ENCODE data around the gene CGRRF1.
A peak's percentile ranks its signal among the peaks of the same experiment; 100 is the strongest.

CGRRF1 gene

DNA sequence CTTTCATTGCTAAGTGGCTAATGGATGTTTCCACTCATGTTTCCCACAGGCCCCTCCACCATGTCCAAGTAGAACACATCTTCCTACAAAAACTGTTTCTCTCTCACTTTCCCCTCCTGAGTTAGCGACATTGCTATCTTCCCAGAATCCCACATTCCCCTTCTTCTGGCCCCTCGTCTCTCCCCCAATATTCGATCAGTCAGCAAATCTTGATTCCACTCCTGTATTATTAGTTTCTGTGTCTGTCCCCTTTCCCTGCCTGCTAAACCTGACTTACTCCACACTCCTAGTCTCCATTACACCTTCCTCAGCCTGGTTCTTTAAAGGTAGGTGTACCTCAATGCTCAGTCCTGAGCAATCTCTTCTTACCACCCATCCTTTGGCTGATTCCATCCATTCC lies 37.9 kb downstream of the CGRRF1 start:
- DNase-seq (ENCODE audit: low read depth in 2 of 3, low spot score in 2 of 3) = no peak

DNA sequence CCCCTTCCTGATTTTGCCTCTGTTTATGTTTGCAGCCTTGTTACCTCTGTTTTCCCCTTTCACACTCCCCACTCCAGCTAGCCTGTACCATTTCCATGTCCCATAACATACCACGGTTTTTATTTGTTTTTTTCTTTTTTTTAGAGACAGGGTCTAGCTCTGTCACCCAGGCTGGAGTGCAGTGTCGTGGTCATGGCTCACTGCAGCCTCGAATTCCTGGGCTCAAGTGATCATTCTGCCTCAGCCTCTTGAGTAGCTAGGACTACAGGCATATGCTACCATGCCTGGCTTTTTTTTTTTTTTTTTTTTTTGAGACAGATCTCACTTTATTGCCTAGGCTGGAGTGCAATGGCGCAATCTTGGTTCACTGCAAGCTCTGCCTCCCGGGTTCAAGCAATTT lies 38.8 kb downstream of the CGRRF1 start:
- no peak for DNase-seq (ENCODE audit: low read depth in 2 of 3, low spot score in 2 of 3)

DNA sequence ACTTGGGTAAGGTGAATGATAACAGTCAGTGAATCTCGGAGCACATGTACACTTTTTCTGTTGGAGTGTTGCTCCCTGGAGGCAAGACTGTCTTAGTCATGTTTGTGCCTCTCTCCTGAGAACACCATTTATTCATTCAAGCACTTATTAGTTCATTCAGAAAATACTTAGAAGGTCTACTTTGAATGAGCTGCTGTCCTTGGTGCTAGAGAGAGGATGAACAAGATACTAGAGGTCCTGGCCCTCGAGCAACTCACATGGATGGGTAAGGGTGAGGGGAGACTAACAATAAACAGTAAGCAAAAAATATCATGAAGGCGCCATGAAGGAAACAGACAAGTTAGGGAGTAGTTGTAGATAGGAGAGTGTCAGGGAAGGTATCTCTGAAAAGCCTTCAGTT lies 40.2 kb downstream of the CGRRF1 start:
- DNase-seq (ENCODE audit: low read depth in 2 of 3, low spot score in 2 of 3) = no peak

DNA sequence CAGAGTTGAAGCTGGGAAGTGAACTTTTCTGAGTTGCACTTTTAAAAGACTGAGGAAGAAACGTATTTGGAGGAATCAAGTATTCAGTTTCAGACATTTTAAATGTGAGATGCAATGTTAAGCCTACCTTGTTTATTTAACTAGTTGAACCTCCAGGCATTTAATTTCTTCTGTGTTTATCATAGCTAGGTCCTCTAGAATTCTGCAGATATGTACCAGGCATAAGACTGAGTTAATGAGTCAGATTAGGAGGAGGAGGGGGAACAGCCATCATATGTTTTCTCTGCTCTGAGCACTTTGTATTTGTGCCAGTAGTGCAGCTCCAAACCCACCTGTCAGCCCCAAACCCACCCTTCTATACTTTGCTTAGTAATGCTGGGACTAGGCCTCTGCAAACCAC lies 40.8 kb downstream of the CGRRF1 start:
- no peak for DNase-seq (ENCODE audit: low read depth in 2 of 3, low spot score in 2 of 3)

DNA sequence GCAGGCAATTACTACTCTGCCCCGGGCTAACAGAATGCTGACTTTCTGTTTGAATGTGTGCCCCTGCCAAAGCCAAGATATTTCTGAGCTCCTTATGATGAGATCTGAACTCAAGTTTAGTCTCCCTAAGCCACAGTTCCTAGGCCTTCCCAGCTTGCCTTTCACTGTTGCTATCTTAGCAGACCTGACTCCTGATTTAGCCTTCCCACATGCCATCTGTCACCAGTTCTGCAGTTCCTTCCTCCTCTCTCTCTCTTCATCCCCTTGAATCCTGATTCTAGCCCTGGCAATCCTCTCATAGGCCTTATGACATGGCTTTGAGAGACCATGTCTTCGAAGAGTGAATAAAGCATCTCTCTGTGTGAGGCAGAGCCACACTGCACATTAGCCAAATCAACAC lies 44.7 kb downstream of the CGRRF1 start:
- DNase-seq (ENCODE audit: low read depth in 2 of 3, low spot score in 2 of 3) = no peak

DNA sequence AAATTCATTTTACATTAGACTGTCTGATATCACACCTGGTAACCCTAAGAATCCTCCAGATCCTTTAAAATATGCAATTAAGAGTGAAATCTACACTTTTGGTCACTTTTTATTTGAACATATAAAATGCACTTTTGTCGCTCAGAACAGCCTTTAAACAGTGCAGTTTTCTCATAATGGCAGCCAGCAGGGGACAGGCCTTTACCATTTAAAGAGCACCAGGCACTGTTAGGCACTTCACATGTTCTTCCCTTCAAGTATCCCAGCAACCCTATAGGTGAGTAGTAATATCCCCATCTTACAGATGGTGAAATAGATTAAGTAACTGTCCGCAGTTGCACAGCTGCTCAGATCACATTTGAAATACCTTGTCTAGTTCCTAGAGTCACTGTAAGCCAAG lies 45.9 kb downstream of the CGRRF1 start:
- no peak for DNase-seq (ENCODE audit: low read depth in 2 of 3, low spot score in 2 of 3)

DNA sequence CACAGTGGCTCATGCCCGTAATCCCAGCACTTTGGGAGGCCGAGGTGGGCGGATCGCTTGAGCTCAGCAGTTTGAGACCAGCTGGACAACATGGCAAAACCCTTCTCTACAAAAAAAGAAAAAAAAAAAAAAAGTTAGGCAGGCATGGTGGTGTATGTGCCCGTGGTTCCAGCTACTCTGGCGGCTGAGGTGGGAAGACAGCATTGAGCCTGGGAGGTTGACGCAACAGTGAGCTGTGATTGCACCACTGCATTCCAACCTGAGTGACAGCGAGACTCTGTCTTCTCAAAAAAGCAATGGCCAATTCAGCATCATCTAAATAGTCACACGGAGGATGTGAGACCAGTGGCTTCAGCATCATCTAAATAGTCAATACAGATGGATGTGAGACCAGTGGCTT lies 46.8 kb downstream of the CGRRF1 start:
- no peak for DNase-seq (ENCODE audit: low read depth in 2 of 3, low spot score in 2 of 3)

DNA sequence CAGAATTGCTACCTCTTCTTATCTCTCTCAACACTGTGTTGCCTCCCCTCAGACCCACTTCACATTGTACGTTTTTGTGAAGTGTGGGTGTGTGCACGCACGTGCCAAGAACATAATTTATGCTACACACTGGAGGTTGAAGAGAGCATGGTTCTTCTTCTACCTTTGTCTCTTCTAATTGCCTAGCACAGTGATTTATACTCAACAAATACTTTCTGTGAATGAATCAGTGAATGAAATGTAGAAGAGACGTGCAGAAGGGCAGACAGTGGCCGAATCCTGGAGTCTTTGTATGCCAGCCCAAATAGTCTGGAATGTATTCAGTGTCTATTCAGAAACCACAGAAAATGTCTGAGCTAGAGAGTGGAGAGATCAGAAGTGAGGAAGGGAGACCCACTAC lies 52.6 kb downstream of the CGRRF1 start:
- no peak for DNase-seq (ENCODE audit: low read depth in 2 of 3, low spot score in 2 of 3)

DNA sequence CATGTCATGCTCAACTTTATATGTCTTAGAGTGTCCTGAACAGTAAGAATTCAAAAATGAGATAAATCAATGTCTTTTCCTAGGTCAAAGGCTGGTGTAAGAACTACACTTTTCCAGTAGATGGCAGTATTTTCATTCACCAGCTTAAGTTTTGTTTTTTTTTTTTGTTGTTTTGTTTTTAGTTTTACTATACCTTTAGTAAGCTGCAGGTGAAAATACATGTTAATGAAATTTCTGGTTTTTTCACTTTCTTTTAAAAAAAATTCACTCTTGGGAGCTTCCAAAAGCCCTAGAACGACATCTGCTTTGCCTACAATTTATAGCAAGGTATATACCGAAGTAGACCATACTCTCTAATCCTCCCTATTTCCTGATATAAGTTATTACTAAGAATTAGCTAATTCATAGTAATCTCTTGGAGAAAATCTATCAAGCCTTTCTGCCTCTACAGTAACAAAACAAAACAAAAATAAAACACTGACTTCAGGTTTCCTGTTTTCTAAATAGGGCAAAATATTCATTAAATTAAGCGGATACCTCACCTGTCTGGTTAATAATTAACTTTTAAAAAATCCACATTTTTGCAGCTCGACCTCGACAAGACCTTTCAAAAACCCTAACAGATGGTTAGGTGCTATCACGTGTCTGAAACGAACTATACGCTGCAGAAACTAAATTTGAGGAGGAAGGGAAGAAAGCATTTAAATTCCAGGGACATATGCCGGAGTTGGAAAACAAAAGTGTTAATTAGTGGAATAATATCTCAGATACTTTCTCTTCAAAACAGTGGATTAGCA lies 54.6 kb downstream of the CGRRF1 start:
- no peak for DNase-seq (ENCODE audit: low read depth in 2 of 3, low spot score in 2 of 3)

DNA sequence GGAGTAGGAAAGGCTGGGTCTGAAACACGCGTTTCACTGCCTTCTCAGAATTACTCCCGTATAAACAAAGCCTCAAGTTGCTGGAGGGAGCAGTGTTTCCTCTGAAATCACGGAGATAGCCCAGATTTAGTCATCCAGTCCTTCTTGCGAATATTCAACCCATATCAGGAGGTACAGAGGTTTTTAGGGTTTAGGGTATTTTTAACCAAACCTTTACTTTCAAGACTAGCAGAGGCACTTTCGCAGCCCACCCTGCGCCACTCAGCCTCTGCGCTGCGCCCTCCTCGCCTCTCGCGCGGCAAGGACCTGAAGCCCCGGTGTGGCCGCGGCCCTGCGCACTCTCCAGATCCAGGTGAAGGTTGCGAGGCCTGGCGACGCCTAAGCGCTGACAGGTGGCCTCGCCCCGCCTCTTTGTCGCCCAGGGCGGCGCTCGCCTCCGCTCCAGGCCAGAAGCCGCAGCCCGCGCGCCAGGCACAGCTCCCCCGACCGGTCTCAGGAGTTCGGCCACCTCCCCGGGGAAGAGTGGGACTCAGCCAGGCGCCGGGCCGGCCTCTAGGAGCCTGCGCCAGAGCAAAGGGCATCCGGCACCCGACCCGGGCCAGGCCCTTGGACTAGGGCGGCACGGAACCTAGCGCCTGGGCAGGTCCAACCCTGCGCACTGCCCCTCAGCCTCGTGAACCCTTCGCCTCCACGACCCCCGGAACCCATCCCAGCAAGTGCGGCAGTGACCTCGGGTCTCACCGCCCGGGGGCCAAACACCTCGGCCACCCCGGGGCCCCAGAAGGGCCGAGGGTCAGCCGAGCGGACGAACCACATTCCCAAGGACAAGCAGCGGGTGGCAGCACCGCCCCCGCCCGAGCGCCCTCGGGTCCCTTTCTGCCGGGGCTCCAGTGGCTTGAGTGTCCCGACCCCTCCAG lies 55.4 kb downstream of the CGRRF1 start:
- DNase-seq (ENCODE audit: low read depth in 2 of 3, low spot score in 2 of 3) = peak; percentile 27 to 42 (median 39)

DNA sequence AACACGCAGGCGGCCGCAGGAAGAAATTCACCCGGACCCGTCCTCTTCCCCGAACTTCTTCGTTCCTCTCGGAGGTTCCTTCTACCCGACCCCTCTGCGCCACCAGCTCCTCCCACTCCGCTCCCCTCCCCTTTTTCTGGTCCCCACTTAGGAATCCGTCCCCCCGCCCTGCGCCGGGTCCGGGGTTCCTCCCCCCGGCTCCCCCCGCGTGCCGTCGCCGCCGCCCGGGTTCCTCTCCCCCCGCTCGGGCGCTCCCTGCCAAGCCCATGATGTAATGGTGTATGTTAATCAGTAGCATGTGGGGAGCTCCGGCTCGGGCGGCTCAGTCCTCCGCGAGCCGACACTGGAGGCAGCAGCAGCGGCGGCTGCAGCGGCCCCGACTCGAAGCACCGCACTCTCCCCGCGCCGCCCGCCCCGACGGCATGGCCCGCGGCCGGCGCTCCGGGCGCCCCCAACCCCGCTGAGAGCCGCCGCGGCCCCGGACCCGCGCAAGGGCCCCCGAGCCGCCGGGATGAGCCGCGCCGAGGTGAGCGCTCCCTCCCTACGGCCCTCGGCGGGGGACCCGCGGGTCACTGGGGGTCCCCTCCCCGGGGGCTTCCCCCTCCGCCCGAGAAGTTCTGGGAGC lies 56.2 kb downstream of the CGRRF1 start:
- peak; percentile 50 to 53 (median 51) for DNase-seq (ENCODE audit: low read depth in 2 of 3, low spot score in 2 of 3)

DNA sequence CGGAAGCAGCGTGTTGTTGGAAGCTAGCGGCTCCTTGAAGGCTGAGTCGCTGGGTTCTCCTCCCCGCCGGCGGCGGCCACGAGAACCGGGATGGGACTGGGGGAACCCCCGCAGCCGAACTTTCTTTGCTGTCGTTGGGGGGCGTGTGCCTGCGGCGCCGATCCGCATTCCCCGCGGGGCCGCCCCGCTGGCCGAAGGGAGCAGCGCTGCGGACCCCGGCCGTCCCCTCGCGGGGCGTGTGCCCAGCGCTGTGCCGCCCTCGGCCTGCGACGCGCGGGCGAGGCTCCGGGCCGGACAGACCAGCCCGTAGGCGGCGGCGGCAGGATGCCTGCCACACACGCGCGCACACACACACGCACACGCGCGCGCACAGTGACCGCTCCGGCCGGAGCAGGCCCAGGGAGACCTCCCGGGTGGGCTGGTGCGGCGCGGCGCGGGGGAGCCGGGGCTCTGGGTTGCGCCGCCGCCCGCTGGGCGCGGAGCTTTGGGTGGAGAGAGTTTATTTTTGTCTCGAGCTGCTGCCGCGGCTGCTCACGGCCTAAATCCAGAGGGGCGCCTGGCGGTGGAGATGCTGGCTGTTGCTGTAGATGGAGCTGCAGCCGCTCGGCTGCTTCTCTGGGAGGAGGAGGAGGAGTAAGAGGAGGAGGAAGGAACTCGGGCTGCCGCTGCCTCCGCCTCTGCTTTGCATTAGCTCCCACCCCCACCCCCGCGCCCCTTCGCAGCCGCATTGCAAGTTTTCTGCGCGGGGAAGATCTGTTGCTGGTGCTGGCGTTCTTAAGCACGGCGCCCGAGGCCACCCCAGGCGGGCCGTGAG lies 56.9 kb downstream of the CGRRF1 start, which contains the start of gene SAMD4A:
TSS of gene SAMD4A (plus strand) at position 719 of the 814 bp plus-strand sequence. CDS start 789 bp downstream, outside the sequence.
- peak; percentile 15 to 41 (median 33) for DNase-seq (ENCODE audit: low read depth in 2 of 3, low spot score in 2 of 3)

DNA sequence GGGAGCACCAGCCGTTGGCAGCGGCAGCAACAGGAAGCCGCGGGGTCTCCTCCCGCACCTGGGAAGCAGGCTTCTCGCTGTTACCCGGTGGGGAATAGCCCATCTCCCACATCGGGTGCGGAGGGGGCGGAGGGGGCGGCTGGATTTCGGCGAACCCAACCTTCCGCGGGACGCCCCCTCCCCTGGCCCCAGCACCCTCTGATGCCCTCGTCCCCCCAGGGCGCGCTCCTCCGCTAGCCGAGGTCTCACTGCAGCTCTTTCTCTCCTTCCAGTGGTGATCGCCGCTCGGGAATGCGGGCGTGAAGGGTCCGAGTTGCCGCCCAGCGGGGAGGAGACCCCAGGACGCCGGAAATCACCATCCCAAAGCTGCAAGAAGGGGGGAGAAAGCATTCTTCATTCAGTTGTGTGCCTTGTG lies 57.5 kb downstream of the CGRRF1 start:
- DNase-seq (ENCODE audit: low read depth in 2 of 3, low spot score in 2 of 3) = peak in 1 of 3 experiments; percentile 12

DNA sequence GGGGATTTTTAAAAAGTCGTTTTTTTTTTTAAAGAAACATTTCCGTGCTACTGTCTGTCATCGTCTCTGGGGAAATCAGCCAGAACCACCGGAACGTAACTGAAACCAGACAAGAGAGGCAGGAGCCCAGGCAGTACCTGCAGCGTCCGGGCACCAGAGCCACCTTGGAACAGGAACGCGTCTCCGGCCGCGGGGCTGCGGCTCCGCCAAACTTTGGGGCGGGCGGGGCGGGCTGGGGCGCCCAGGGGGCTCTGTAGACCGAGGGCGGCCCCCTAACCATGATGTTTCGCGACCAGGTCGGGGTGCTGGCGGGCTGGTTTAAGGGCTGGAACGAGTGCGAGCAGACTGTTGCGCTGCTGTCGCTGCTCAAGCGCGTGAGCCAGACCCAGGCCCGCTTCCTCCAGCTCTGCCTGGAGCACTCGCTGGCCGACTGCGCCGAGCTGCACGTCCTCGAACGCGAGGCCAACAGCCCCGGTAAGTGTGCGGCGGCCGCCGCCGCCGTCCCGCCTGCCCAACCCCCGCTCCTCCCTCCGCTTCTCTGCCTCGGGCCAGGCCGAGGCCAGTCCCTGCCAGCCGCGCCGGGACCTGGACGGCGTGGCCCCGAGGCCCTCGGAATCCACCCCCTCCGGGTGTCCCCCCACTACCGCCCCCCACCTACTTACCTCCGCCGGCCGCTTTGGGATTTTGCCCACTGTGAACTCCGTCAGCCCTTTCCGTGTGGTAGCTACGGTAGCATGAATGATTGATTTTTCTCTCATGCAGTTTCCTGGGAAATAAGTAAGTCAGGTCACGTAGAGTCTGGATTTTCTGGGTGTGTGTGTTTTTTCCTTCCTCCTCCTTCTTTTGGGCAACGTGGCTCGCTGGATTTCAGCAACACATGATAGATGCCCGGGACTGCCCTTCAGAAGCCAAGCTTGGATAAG lies 58.2 kb downstream of the CGRRF1 start:
- DNase-seq (ENCODE audit: low read depth in 2 of 3, low spot score in 2 of 3) = peak in 2 of 3 experiments; percentile 3 to 26

DNA sequence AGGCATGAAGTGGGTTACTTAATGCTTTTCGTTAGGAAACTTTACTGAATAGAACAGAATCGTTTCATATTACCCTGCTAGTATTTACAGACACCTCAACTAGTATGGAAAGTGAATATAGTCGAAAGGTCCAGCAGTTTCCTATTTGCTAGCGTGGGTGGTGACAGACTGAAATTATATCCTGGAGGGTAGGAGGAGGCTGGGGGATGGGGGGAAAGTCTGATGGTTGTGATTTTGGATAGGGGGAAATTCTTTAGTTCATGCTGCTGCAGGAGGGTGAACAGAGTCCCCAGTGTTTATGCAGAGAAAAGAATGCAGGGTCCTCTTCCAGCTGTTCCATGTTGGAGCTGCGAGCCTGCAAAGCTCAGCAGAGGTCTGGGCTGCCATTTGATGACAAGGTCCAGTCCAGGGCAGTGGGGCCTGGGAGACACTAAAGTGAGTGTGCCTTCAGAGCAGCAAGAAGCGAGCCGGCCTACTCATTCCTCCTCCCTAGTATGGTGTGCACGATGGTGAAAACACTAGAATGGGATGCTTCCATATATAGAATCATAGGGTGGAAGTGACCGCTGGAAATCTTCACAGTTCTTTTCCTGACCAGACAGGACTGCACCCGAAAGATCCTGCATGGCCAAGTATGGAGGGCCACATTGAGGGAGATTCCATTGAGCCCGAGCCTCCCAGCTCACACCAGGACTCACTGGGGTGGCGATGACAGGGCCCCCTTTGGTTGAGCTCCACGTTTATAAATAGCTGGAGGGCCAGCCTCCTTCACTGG lies 59.3 kb downstream of the CGRRF1 start:
- DNase-seq (ENCODE audit: low read depth in 2 of 3, low spot score in 2 of 3) = no peak

DNA sequence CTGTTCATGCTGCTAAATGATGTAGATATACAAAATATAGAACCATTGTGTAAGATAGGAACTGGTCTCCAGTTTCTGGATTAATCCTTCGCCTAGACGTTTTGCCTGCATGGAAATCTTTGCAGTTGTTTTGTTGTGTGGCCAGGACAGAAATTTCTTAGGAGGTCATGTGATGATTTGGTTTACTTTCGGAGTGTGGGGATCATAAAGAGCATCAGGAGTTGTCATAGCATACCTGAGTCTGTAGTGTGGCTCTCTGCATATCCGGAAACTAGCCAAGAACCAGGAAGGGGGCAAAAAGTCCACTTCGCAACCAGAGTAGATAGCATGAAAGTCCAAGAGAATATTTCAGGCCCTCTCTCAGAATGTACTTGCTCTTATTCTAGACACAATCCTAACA lies 60.3 kb downstream of the CGRRF1 start:
- DNase-seq (ENCODE audit: low read depth in 2 of 3, low spot score in 2 of 3) = no peak

DNA sequence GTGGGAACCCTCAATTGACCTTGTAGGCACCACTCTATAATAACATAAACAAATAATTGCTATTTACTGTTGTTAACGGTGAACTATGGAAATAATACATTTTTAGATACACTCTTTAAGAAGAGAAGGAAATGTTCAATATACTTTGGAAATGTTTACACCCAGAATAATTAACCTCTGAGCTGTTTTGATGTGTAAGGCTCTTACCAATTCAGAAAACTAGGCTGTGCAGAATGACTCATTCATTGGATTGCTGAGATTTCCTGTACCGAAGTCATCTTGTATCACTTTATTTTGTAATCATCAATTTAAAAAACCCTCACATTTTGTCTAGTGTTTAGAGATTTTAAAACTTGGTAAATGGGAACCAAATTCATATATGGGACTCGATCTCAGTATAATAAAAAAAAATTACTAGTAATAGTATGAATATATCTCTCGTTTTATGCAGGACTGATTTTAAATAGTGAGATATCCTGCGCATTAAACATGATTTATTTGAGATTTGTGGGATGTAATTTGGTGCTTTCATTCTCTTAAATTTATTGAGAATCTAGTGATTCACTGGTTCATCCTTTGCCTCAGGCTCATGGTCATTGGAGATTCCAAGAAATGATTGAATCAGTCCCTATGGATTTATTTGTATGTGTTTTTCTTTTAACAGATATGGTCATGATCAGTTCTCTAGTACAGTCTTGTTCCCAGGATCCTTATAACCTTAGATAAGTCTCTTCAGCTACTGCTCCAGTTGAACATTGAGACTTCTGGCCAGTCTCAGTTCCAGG lies 61.1 kb downstream of the CGRRF1 start:
- no peak for DNase-seq (ENCODE audit: low read depth in 2 of 3, low spot score in 2 of 3)

DNA sequence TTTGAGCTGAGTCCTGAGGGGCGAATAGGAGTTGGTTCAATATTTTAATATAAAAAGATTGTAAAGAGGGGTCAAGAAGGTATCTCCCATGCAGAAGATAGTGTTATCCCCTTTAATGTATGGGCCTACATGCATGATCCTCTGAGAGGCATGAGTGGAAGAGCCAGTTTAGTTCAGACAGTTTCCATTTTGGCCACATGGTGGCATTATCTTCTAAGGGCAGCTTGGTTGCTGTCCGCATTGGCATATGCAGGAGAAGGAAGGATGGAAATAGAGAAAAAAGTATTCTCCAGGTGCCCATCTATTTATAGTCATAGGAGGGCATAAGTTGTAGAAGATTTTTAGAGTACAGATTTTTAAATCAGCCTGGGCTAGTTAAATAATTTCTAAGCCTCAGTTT lies 62.6 kb downstream of the CGRRF1 start:
- DNase-seq (ENCODE audit: low read depth in 2 of 3, low spot score in 2 of 3) = no peak
